HG03135 (cell line): Measurements from ENCODE around the gene ITGAX.
"Not testable (repeated sequence)": the region's sequence is repeated elsewhere in the genome, so short reads cannot be mapped to it uniquely, and the experiment has no call there.

Source experiments
- ATAC-seq: cut with Tn5 transposase; IDR thresholded peaks from one replicate; pipeline ENCODE4 v1.9.1; 2021; ENCODE audit warnings: mild to moderate bottlenecking, moderate library complexity; ENCODE audit not compliant: unreplicated experiment

ITGAX gene

GRCh38 chr16:31404353-31405064 is 49.5 kb downstream of the ITGAX start:
- ATAC-seq, result no peak

- ATAC-seq, result no peak
These were observed 52.4 kb downstream of the ITGAX start for GRCh38 chr16:31407406-31407805.

GRCh38 chr16:31409433-31409832 is 54.5 kb downstream of the ITGAX start:
- ATAC-seq, result no peak

GRCh38 chr16:31410082-31410481 is 55.1 kb downstream of the ITGAX start:
- ATAC-seq, result no peak

GRCh38 chr16:31411024-31411844 is 56.3 kb downstream of the ITGAX start:
- ATAC-seq, result no peak

- no peak for ATAC-seq
These were observed 57.8 kb downstream of the ITGAX start for GRCh38 chr16:31412750-31413149.

- no peak for ATAC-seq
These were observed 58.4 kb downstream of the ITGAX start for GRCh38 chr16:31413381-31413780.

GRCh38 chr16:31413943-31414342 is 59.0 kb downstream of the ITGAX start:
- no peak for ATAC-seq

- no peak for ATAC-seq
These were observed 59.7 kb downstream of the ITGAX start for GRCh38 chr16:31414706-31415105.

DNA sequence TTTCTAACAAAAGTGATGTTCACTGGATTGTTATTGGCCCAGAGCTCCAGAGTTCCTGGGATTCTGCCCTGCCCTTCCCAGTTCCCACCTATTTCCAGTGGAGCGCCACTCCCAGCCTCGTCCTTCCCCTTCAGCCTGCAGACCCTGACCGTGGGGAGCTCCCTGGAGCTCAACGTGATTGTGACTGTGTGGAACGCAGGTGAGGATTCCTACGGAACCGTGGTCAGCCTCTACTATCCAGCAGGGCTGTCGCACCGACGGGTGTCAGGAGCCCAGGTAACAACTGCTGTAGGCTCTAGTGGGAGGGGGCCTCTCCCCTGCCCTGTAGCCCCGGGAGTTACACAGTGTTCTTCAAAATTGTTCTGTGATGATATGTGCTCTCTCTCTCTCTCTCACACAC is 61.4 kb downstream of the ITGAX start:
- no peak for ATAC-seq

GRCh38 chr16:31417036-31417435 is 62.1 kb downstream of the ITGAX start:
- ATAC-seq, result not testable (repeated sequence)

GRCh38 chr16:31417916-31418315 is 62.9 kb downstream of the ITGAX start:
- ATAC-seq, result no peak

DNA sequence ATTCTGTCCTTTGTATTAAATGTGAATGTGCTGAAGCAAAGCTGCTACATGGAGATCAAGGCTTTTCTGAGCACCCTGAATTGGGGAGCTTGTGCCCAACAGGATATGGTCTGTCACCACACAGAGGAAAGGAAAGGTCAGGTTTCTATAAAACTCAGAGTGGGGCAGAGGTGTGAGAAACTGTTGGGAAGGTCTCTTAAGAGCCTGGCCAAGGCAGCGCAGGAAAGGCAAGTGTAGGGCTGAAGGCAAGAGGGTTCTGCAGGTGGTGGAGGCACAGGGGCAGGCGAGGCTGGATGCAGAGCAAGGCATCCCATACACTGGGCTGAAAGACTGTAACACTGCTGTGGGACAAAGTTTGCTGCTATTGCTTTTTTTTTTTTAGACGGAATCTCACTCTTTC is 65.1 kb downstream of the ITGAX start:
- ATAC-seq, result no peak

GRCh38 chr16:31421587-31421986 is 66.6 kb downstream of the ITGAX start:
- ATAC-seq, result no peak

DNA sequence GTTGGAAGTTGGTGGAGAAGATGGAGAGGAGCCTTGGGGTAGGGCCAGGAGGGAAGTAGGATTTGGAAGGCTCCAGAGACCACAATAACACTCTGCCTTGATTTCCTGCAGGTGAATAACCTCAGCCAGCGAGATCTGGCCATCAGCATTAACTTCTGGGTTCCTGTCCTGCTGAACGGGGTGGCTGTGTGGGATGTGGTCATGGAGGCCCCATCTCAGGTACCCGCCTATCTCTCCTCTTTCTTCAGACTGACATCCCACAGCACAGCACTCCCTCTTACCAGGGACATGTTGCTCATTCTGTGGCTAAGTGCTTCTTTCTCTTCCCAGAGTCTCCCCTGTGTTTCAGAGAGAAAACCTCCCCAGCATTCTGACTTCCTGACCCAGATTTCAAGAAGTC is 68.3 kb downstream of the ITGAX start:
- no peak for ATAC-seq

GRCh38 chr16:31423801-31424200 is 68.8 kb downstream of the ITGAX start:
- no peak for ATAC-seq

DNA sequence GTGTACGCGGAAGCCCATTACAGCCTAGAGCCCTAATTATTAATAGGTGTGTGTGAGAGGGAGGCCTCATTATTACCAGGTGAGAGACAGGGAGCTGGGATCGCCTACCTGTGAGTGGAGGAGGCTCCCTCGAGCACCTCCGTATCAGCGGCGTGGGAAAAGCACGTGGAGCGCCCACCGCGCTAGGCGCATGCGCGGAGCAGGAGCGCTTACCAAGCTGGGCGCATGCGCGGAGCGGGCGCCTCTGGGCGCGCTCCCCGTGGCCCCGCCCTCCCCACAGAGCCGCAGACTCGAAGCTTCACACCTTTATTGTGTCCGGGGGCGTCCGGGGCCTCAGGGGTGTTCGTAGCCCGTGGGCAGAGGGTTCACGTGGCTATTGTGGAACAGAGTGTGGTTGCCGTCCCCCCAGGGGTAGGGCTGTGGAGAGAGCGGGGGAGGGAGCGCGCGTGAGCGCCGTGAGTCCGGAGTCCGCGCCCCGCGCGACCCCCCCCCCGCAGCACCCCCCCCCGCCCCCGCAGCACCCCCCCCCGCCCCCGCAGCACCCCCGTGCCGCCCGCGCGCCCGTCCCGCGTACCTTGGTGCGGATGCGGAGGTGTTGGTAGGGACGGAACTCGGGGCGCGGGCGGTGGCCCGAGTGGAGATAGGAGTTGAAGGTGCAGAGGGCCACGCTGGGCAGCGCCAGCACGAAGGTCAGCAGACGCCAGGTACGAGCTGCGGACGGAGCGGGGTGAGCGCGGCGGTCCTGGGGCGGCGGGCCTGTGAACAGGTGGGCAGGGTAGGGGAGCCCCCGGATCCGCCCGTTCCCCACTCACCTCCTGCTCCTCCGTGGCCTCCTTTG is 72.7 kb downstream of the ITGAX start:
- ATAC-seq, result no peak

DNA sequence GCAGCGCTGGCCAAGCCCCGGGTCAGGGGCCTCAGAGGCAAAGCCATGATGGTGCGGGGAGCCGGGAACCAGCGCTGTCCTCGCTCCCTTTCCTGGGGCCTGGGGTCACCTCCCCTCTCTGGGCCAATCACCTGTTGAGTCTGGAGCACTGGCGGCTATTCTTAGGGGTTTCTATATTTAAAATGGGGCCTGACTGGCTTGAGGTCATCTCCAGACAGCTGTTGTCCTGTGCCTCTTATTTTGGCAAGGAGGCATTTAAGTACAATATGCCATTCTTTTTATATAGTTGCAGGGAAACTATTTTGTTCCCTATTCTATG is 73.3 kb downstream of the ITGAX start, which contains the start of gene COX6A2:
Gene COX6A2, minus strand, starts transcription at position 82 of the 319 bp plus-strand sequence. Its CDS starts 35 bp downstream, at position 47.
- ATAC-seq, result no peak

- ATAC-seq, result no peak
These were observed 73.8 kb downstream of the ITGAX start for GRCh38 chr16:31428638-31429247.

DNA sequence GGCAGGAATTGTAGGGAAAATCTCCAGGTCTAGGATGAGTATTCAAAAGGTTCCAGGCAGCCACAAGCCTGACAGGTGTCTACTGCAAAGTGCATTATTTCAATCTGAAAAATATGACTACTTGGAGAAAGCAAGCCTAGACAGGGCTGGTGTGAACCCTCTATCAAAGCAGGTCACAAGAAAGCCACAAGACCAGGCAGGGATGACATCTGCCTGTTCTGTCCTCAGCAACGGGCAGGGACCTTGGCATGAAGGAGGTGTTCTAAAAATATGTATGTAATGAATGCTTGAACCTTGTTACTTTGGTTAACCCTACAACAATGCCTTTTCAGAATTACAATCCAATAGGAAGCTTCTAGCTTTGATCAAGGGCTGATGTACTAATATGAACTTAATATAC is 74.3 kb downstream of the ITGAX start:
- ATAC-seq, result no peak

- ATAC-seq, result no peak
These were observed 74.8 kb downstream of the ITGAX start for GRCh38 chr16:31429796-31430195.
